Measurements from ENCODE around the gene PTPRJ. TPM values are rescaled to one million over a fixed set of nuclear protein-coding genes. Genes with fewer than 3 reads are reported as not detected.
"Not testable (repeated sequence)": the region's sequence is repeated elsewhere in the genome, so short reads cannot be mapped to it uniquely, and the experiment has no call there.

PTPRJ gene
- total and polyA plus RNA-seq, 2 donors (not counting 1 experiment from before 2014, with no cell fraction given) = 11.2 to 20.0 TPM

DNA sequence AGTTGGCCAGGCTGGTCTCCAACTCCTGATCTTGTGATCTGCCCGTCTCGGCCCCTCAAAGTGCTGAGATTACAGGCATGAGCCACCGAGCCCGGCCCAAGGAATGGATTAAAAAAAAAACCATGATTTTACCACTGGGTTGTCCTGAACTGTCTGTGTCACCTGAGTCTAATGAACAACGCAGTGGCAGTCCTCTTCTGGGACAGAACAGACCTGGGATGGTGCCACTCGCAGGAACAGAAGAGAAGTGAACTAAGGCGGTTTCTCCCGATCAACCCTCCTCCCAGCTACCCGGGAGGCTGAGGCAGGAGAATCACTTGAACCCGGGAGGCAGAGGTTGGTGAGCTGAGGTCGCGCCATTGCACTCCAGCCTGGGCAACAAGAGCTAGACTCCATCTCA lies 46.6 kb upstream of the PTPRJ start:
- CTCF ChIA-PET = interaction anchor here (0.7 to 10.3 kb wide), 32 partner anchors 10 to 713 kb away, joined by 3 to 193 read pairs (median 7); partner anchors contain the start of gene AGBL2
- WGBS (ENCODE audit: insufficient coverage) = 58% methylated on average over 5 of the region's 12 CpGs
- H3K4me2 ChIP-seq (replicated peaks; ENCODE audit: low read depth, low read length, poor library complexity, severe bottlenecking) = not testable (repeated sequence)

GRCh38 chr11:47938791-47939560 lies 41.4 kb upstream of the PTPRJ start:
- ATAC-seq (ENCODE audit: low read depth) = no peak
- intact Hi-C loops (cut with micrococcal nuclease) = no loop called here
- H3K4me1 ChIP-seq (ENCODE audit: control insufficient read depth in 2 of 2, insufficient read depth in 2 of 2, low read length in 2 of 2) = peaks cover 11 to 17% of the 10 kb centered on the region in 2 donors
- no peak overlapping the region for H2AFZ ChIP-seq (ENCODE audit: insufficient read depth, low read depth, low read length, poor library complexity, severe bottlenecking)
- no peak overlapping the region for H3K4me2 ChIP-seq (replicated peaks; ENCODE audit: low read depth, low read length, poor library complexity, severe bottlenecking)
- Mint-ChIP-seq H3K4me3 (no peak overlapping the region), H3K27me3 (no peaks in the 10 kb centered on the region), H3K27ac (no peak overlapping the region), H3K9me3 (ENCODE audit: insufficient read depth) (no peaks in the 10 kb centered on the region), H3K4me1 (peaks cover 29% of the 10 kb centered on the region)
- no peak overlapping the region for H3K27ac ChIP-seq (ENCODE audit: low read length in 2 of 2)
- TF ChIP-seq EZH2 (IDR thresholded peaks at IDR 0.05; ENCODE audit: borderline replicate concordance, insufficient read depth, low read depth, low read length, poor library complexity, severe bottlenecking) = no peak
- no peak for TF ChIP-seq CTCF (IDR thresholded peaks at IDR 0.05)
- 97% methylated on average over 3 of the region's 7 CpGs for WGBS (ENCODE audit: insufficient coverage)
- no peaks in the 10 kb centered on the region for H3K27me3 ChIP-seq (replicated peaks in 1 of 4; ENCODE audit: control extremely low read depth in 1 of 4, control insufficient read depth in 3 of 4, insufficient read depth in 4 of 4, low read length in 3 of 4)
- ChIA-PET CTCF (interaction anchor here (0.7 to 10.3 kb wide), 3 partner anchors 34 to 170 kb away, joined by 3 to 193 read pairs (median 5); no protein-coding TSS in a partner anchor), POLR2A (interaction anchor here (0.9 kb wide), 1 partner anchor 170 kb away, joined by 3 read pairs; no protein-coding TSS in a partner anchor)
- H3K36me3 ChIP-seq (replicated peaks in 1 of 2; ENCODE audit: control extremely low read depth in 1 of 2, control insufficient read depth in 1 of 2, extremely low read depth in 1 of 2, insufficient read depth in 2 of 2, low read length in 1 of 2) = no peaks in the 10 kb centered on the region
- H3K4me3 ChIP-seq (ENCODE audit: control extremely low read depth in 1 of 5, extremely low read depth in 1 of 5, insufficient read depth in 1 of 5, low read depth in 2 of 5, low read length in 4 of 5) = no peak overlapping the region
- no peaks in the 10 kb centered on the region for H3K9me3 ChIP-seq (ENCODE audit: control extremely low read depth in 1 of 3, control insufficient read depth in 2 of 3, insufficient read depth in 1 of 3, low read length in 2 of 3)
- no peaks in the 10 kb centered on the region for H4K20me1 ChIP-seq (ENCODE audit: control insufficient read depth, insufficient read depth, low read length, poor library complexity, severe bottlenecking)
- no peak for DNase-seq
- no peaks in the 10 kb centered on the region for H3K79me2 ChIP-seq (ENCODE audit: control insufficient read depth, insufficient read depth, low read length)
- no peak overlapping the region for H3K9ac ChIP-seq (ENCODE audit: low read length)

More for the DNA sequence above, 46.6 kb upstream of the PTPRJ start:
- not testable (repeated sequence) for H3K9me3 ChIP-seq (ENCODE audit: control extremely low read depth in 1 of 3, control insufficient read depth in 2 of 3, insufficient read depth in 1 of 3, low read length in 2 of 3); H3K27me3 ChIP-seq (replicated peaks in 1 of 4; ENCODE audit: control extremely low read depth in 1 of 4, control insufficient read depth in 3 of 4, insufficient read depth in 4 of 4, low read length in 3 of 4); H2AFZ ChIP-seq (ENCODE audit: insufficient read depth, low read depth, low read length, poor library complexity, severe bottlenecking); H3K36me3 ChIP-seq (replicated peaks in 1 of 2; ENCODE audit: control extremely low read depth in 1 of 2, control insufficient read depth in 1 of 2, extremely low read depth in 1 of 2, insufficient read depth in 2 of 2, low read length in 1 of 2); DNase-seq; H3K9me3 Mint-ChIP-seq (ENCODE audit: insufficient read depth); H3K4me3 ChIP-seq (ENCODE audit: control extremely low read depth in 1 of 5, extremely low read depth in 1 of 5, insufficient read depth in 1 of 5, low read depth in 2 of 5, low read length in 4 of 5); H3K27me3 Mint-ChIP-seq; H3K9ac ChIP-seq (ENCODE audit: low read length); H3K79me2 ChIP-seq (ENCODE audit: control insufficient read depth, insufficient read depth, low read length); H3K27ac Mint-ChIP-seq; H3K27ac ChIP-seq (ENCODE audit: low read length in 2 of 2); H3K4me3 Mint-ChIP-seq; H4K20me1 ChIP-seq (ENCODE audit: control insufficient read depth, insufficient read depth, low read length, poor library complexity, severe bottlenecking); ATAC-seq (ENCODE audit: low read depth)
- POLR2A ChIA-PET = interaction anchor here (0.7 to 1.8 kb wide), 5 partner anchors 14 to 533 kb away, joined by 3 to 12 read pairs (median 6); no protein-coding TSS in a partner anchor
- peaks cover 37% of the 10 kb centered on the region for H3K4me1 Mint-ChIP-seq
- peaks cover 18 to 26% of the 10 kb centered on the region in 2 donors for H3K4me1 ChIP-seq (ENCODE audit: control insufficient read depth in 2 of 2, insufficient read depth in 2 of 2, low read length in 2 of 2)
- intact Hi-C loops (cut with micrococcal nuclease) = loop anchor here (1.0 to 5.0 kb wide), 4 partner anchors 13 to 177 kb away; no protein-coding TSS in a partner anchor
